GM18907 (cell line): ENCODE results near the gene PRRG2.

Source experiments
- ATAC-seq: cut with Tn5 transposase; IDR thresholded peaks from one replicate; pipeline ENCODE4 v1.9.1; 2021; ENCODE audit warnings: mild to moderate bottlenecking, moderate library complexity; ENCODE audit not compliant: unreplicated experiment

PRRG2 gene

DNA sequence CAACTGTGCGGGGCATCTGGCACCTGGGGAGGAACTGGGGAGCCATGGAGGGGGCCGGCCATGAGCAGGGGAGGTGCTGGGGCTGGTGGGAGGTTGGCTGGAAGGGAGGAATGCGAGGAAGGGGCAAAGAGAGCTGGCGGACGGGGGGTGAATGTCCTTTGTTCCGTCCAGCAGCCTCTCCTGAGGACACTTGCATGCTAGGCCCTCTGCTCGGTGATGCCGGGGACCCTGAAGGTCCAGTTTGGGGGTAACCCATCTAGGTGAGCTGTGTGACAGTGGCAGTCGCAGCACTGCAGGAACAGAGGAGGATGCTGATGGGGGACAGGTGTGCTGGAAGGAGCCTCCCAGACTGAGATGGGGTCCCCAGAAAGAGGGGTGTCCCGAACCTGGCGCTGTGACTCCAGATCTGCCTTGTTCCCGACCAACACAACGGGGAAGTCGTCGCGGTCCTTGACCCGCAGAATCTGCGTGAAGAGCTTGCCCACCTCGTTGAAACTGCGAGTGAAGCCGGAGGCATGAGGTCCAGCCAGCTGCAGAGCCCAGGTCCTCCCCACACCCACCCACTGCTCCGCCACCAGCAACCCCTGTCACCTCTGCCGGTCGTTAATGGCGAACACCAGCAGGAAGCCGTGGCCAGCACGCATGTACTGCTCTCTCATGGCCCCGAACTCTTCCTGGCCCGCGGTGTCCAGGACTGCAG is 55.3 kb downstream of the PRRG2 start:
- ATAC-seq, result no peak

DNA sequence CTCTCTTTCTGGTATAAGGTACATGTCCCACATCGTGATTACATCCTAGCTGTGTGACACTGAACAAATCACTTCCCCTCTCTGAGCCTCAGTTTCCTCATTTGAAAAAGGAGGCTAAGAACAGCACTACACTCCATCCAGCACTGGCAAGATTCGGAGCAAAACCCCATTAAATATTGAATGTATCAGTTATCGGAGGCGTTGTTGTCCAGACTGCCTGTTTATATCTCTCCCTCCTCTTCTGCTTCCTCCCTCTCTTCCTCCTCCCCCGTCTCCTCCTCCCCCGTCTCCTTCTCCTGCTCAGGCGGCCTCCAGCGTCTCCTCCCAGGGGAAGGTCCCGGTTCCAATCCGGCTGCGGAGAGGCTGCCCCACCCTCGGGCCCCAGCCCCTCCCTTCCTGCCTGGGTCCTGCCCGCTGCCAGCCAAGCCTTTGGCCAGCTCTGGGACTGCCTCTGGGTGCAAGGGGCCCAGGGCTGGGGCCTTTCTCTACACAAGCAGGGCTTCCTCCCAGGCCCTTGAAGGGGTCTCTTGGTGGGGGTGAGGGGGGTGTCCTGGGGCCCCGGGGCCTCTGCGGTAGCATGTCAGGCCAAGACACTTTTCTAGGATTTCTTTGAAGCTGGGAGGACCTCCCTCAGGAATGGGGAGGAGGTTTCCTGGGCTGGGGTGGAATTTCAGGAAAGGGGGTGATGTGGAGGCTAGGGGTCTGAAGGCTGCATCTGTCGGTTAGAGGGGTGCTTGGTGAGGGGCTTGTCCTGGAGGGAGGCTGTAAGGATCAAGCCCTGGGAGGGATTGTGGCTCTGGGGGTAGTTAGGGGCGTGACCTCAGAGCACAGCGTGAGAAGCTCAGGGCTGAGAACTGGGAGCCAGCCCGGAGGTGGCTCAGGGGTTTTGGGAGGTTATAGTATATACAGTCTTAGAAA is 57.0 kb downstream of the PRRG2 start:
- no peak for ATAC-seq

DNA sequence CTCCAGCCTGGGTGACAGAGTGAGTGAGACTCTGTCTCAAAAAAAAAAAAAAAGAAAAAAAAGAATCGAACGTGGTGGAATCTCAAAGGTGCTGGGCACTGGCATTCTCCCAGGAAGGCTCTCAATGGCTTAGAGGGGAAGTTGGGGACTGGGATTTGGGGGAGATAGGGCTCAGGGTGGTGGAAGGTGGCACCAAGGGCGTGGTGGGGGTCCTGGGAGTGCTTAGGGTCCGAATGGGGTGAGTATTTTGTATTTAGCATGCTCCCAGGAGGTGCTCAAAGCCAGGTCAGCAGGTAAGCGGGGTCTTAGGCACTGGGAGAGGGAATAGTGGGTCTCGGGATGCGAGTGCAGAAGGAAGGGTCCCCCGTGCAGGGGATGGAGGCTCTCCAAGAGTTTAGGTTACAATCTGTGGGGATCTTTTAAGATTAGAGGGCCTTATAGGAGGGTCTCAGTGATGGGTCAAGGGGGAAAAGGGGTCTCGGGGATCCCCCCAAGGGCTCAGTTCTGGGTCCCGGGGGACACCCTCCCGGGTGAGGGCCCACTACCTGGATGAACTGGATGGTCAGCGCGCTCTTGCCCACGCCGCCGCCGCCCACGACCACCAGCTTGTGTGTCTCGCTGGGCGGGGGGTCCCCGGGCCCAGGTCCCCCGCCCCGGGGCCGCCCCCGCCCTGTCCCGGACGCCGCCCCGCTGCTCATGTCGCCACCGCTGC is 58.4 kb downstream of the PRRG2 start:
- no peak for ATAC-seq

DNA sequence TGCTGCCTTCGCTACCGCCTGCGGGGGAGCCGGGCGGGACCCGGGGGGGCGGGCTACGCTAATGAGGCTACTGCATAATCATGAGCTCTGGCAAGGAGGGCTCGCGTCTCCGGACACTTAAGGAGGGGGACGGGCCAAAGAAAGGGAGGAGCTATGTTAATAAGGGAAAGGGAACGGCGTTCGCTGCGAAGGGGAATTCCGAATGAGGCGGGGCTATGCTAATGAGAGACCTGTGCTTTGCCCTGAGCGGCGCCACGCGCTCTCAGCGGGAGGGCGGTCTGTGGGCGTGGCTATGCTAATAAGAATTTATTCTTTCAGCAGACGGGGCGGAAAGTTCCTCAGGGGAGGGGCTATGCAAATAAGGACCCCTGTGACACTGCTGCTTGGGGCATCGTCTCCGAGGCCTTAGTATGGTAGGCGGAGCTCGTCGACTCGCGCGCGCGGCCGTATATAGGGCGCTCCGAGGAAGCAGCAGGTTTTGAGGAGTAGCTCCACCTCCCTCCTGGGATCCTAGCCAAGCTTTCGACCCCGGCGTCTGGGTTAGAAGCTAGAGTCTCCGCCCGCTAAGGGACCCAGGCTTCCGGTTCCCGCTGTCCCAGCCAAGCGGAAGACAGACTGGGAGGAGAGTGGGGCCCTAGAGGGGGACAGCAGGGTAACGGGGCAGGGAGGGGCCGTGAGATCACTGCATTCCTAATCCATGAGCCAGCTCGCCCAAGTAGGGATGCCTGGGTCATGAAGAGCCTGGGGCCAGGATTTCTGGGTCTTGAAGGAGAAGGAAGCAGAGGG is 59.2 kb downstream of the PRRG2 start, which contains the start of gene RRAS:
RRAS (minus strand) TSS at position 31 of the 786 bp plus-strand sequence. CDS start 45 bp downstream, outside the sequence.
- peak; percentile 65 for ATAC-seq
